Activated CD8-positive, alpha-beta memory T cell treated with anti-CD3 and anti-CD28 coated beads, Interleukin-2, amount 50 U/mL, for 1 hour (primary cell): ENCODE results near the gene FTCD.
"Not testable (repeated sequence)": the region's sequence is repeated elsewhere in the genome, so short reads cannot be mapped to it uniquely, and the experiment has no call there.

ENCODE experiments used
- DNase-seq: peaks from one replicate; pipeline ENCODE4 v3.0.0-alpha.2; 2020; ENCODE audit errors: extremely low read depth

The FTCD gene, protein sequence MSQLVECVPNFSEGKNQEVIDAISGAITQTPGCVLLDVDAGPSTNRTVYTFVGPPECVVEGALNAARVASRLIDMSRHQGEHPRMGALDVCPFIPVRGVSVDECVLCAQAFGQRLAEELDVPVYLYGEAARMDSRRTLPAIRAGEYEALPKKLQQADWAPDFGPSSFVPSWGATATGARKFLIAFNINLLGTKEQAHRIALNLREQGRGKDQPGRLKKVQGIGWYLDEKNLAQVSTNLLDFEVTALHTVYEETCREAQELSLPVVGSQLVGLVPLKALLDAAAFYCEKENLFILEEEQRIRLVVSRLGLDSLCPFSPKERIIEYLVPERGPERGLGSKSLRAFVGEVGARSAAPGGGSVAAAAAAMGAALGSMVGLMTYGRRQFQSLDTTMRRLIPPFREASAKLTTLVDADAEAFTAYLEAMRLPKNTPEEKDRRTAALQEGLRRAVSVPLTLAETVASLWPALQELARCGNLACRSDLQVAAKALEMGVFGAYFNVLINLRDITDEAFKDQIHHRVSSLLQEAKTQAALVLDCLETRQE

DNA sequence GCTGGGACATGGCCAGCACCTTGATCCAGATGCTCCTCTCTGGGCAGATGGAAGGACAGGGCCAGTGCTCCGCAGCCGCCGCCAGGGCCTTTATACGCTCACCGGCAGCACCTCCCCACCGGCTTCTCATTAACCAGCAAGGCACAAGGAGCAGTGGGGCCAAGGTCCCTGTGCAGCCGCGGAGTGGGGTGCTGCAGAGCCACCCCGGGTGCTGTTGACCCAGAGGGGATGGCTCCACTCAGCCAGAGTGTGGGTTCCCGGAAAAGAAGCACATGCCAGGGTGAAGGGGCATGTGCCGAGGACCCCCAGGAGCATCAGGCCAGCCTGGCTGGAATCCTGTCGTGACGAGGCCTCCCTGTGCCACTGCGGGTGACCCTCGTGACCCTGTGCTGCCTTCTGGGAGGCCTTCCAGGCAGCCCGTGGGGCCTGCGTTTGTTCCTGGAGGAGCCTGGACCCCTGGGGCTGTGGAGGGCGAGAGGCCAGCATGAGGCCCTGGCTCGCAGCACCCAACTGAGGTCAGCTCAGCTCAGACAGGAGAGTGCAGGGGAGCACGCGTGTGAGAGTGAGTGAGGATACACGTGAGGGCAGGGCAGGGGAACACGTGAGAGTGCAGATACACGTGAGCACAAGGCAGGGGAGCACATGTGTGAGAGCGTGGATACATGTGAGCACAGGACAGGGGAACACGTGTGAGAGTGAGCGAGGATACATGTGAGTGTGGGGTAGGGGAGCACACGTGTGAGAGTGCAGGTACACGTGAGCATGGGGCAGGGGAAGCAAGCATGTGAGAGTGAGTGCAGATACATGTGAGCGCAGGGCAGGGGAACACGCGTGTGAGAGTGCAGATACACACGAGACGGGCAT lies at the start of gene FTCD:
FTCD (minus strand) TSS at position 66 of the 864 bp plus-strand sequence; CDS start at position 10, 56 bp downstream.
- no peak for DNase-seq

DNA sequence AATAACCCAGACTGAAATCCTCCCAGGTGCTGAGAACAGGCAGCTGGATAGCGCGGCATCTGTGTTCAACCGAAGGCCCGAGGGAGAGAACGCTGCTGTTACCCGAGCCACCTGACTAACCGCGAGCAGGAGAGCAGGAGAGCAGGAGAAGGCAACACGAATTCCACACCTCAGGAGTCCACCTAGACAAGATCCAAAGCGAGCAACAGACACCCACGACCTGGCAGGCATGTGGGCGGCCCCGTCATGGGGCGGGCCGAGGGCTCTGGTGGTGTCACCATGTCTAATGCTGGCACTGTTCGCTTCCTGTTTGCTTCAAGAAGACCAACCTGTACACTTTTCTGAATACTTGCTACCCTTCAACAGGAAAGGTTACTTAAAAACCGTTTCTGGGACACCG lies 49.8 kb upstream of the FTCD start:
- no peak for DNase-seq

DNA sequence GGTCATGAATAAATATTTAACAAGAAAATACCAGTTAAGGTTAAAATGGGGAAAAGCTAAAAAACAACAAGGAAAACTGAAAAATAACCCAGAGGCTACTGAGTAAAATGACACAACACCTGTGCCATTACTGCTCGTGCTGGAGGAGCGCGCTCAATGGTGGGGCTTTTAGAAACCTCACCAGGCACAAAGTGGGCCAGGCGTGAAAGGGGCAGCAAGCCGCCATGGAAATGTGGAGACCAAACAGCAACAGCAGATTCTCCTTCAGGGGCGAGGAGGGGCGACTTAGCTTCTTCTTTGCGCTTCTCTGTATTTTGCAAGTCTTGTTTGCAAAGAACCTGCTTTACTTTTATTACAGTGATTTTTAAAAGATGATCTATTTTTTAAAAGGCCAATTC lies 47.8 kb upstream of the FTCD start:
- DNase-seq = no peak

DNA sequence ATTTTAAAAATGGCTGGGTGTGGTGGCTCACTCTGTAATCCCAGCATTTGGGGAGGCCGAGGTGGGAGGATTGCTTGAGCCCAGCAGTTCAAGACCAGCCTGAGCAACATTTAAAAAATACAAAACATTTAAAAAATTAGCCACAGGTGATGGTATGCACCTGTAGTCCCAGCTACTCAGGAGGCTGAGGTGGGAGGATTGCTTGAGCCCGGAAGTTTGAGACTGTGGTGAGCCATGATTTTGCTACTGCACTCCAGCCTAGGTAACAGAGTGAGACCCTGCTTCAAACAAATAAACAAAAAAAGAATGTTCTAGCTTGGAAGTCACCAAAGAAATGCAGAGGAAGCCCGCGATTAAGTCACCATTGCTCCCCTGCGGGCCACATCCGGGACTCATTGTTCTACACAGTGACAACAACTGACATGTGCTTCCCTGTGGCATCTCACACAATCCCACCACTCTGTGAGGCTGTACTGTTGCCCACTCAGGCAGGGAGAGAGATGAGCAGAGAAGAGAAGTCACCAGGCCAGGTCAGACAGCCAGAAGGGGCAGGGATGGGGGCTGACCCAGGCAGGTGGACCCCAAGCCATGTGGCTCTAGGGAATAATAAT lies 47.3 kb upstream of the FTCD start:
- DNase-seq = no peak

DNA sequence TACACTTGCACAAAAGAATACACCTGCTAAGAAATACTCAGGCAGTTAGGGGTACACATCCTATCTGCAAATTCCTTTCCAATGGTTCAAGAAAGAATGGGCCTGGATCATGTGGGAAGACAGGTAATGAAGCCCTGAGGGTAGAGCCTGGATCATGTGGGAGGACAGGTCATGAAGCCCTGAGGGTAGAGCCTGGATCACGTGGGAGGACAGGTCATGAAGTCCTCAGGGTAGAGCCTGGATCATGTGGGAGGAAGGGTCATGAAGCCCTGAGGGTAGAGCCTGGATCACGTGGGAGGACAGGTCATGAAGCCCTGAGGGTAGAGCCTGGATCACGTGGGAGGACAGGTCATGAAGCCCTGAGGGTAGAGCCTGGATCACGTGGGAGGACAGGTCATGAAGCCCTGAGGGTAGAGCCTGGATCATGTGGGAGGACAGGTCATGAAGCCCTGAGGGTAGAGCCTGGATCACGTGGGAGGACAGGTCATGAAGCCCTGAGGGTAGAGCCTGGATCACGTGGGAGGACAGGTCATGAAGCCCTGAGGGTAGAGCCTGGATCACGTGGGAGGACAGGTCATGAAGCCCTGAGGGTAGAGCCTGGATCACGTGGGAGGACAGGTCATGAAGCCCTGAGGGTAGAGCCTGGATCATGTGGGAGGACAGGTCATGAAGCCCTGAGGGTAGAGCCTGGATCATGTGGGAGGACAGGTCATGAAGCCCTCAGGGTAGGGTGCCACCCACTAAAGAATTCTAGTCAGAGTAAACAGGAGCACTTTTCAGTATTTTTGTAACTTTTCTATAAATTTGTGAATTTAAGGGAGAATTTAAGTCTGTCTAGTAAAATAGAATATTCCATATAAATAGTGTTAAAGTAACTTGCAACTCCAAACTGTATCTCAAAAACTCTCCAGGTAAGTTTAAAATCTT lies 45.8 kb upstream of the FTCD start:
- not testable (repeated sequence) for DNase-seq

DNA sequence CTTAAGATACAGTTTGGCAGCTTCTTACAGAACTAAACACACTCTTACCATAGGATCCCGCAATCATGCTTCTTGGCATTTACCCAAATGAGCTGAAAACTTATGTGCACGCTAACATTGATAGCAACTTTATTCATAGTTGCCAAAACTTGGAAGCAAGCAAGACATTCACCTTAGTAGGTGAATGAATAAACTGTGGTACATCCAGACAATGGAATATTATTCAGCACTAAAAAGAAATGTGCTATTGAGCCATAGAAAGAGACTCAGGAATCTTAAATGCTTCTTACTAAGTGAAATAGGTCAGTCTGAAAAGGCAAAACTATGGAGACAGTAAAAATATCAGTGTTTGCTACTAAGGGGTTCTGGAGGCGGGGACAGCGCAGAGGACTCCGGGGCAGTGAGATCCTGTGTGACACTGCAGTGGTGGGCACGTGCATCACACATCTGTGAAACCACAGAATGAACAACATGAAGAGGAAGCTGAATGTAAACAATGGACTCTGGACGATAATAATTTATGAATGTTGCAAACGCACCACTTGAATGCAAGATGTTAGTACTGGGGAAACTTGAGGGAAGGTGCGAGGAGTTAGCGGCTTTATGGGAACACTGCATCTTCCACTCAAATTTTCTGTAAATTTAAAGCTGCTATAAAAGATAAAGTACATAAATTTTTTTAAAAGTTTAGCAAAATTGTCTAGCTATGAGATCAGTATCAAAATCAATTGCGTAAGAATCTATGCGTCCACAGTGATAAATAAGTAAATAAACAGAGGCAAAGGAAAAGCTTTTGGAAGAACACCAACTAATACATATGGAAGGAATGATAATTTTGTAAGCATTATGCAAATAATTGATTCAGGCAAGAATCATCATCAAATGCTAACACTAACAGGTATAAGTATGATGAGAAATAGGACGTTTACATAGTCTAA lies 44.3 kb upstream of the FTCD start:
- DNase-seq = no peak

DNA sequence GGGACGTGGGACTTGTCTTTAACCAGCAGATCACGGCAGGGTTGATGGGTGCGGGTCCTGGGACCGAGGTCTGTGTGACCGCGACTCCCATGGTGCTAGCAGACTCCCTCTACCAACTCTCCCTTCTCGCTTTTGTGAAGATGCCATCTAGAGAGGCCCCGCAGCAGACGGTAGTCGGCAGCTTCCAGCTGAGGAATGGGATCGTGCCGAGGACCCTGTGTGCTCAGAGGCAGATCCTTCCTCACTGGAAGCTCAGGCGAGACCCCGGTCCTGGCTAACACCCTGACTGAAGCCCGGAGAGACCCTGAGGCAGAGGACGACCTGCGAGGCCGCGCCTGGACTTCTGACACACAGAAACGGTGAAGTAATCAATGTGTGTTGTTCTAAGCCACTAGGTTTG lies 41.4 kb upstream of the FTCD start:
- DNase-seq = no peak

DNA sequence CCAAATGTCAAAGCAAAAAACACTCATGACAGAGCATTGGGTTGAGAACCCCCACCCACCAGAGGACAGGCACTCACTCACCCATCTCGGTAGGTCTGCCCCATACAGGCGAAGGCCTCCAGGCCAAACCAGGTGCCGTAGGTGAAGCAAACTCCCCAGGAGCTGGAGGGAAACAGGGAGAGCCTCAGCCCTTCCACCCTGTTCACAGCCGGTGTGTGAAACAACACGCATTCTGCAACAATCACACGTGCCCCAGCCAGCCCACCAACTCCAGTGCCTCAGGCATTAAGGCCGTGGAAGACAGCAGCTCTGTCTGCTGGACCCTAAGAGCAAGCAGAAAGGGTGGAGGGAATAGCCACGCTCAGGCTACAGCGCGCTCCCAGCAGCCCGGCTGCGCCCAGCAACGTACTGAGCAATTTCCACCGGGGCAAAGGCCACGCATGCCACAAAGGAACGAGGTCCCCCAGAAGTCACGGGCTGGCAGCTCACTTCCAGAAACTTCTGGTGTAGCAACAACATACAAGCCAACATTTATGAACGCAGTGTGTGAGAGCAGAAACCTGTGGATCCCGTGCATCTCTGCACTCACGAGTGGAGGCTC lies 40.3 kb upstream of the FTCD start:
- DNase-seq = no peak

DNA sequence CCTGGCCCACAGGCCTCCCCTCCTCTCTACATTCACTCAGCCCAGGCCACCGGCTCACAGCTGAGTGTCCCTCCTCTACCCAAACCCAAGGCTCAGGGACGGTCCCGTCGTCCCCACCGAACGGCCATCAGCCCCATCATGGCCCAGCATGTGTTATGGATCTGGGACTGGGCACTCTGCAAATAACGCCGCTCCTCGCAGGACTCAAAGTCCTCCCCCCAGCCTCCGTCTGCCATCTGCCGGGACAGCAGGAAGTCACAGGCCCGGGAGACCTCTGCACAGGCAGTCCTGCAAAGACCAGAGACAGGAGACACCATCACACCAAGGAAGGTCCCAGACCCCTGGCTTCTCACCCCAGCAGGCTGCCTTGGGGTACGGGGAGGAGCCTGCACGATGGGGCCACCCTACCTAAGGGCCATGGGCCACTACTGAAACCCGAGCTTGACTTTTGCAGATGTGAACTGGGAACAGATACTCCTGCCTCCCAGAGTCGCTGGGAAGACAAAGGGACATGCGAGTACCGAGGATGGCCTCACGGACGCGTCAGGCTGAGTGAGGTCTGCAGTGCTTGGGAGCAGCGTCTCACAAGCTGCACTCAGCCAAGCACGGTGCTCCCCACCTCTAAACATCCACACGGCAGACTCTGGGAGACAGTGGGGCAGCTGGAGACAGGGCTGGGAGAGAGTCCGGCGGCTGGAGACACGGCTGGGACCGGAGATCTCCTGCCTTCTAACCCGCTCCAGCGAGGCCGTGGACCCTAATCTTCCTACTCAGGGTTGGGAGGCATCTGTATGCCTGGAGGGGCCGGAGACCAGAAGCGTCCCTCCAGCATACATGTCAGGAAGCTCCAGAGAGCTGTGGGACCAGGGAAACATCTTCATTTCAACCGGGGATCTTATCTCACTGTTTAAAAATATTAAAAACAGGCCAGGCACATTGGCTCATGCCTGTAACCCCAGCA lies 39.3 kb upstream of the FTCD start:
- no peak for DNase-seq

DNA sequence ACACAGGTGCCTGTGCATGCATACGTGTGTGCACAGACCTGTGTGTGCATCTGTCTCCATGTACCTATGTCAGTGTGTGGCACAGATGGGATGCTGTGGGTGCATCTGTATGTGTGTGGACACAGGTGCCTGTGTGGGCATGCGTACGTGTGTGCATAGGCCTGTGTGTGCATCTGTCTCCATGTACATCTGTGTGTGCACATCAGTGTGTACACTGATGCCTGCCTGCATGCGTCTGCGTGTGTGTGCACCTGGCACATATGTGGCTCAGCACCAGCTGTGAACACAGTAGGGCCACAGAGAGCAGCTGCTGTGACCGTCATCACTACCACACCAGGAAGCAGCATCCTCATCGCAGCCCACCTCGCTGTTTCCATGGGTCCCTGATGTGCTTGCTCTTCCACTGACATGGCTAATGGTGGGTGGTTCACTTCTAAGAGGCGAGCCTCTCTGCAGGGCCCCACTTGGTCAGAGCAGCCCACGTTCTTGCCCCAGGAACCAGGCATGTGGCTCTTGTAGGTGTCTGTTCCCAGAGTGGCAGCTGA lies 38.5 kb upstream of the FTCD start:
- DNase-seq = no peak

DNA sequence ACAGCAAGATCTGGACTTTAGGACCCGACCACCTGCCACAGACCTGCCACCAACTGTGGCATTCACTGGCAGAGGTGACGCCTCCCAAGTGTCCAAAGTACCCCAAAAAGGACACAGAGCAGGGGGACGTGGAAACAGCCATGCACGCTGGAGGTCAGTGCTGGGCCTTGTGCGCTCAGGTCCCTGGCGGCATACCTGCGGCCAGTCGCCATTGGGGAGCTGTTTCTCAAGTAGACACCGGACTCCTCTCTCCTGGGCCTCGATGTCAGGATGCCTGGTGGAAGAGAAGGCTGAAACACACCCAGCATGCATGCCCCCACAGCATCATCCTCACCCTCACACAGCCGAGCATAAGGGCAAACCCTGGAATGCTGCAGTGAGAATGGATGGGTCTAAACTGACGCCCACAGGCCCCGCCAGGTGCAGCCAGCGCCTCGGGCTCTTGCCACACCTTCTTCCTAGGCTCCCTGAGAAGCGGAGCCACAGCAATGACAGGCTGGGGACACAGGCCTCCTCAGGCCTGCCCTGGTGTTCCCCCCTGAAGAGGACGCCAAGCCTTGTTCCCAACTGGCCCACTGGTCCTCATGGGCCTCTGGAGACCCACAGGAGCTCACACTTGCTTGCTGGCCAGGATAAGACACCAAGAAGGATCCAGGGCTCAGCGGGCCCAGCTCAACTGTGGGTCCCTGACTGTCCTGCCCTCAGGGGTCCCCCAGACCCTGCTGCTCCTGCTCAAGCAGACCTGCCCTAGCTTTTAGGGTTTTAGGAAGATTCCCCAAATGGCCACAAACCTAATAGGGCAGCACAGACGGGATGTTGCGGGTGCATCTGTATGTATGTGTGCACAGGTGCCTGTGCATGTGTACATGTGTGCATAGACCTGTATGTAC lies 36.6 kb upstream of the FTCD start:
- DNase-seq = no peak

DNA sequence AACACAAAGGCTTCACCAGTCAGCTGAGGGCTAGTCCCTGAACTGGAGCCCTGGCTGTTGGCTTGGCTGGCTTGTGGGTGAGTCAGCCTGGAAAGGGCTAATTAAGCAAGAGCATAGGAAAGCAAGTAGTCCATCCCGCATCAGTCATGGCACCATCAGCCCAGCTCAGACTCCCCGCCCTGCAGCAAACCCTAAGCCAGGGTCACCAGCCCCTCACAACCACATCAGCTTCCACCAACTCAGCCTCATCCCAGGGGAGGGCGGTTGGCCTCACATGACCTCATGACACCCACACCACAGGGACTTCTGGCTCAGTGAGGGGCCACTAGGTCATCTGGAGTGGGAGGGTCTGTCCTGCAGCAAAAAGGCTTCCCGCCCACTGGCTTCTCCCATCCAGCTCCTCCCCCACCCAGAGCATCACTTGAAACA lies 35.9 kb upstream of the FTCD start:
- no peak for DNase-seq

DNA sequence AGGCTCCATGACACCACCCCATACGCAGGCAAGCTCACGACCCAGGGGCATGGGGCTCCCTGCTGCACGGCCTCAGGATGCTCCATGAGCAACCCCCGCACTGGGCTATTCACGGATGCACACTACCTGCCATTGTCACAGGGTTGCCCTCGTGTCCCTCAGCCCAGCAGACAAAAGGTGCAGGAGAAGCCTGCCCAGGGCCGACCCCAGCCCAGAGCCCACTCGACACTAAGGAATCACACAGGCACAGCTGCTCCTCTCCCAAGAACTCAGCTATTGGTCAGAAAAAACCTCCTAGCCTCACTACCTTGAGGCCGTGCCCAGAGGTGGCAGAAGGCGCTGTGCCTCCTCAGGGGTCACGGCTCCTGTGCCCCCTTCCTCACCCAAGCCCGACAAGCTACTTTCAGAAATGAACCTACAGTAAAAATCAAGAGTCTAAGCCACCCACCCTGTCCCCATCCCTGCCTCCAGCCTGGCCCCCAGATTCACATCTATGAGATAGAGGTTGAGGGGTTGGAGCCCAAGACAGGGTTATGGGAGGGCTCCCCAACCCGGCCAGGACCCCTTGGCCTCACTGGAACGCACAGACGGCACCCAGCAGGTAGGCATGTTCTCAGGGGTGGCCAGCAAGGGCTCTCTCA lies 35.2 kb upstream of the FTCD start:
- DNase-seq = no peak

DNA sequence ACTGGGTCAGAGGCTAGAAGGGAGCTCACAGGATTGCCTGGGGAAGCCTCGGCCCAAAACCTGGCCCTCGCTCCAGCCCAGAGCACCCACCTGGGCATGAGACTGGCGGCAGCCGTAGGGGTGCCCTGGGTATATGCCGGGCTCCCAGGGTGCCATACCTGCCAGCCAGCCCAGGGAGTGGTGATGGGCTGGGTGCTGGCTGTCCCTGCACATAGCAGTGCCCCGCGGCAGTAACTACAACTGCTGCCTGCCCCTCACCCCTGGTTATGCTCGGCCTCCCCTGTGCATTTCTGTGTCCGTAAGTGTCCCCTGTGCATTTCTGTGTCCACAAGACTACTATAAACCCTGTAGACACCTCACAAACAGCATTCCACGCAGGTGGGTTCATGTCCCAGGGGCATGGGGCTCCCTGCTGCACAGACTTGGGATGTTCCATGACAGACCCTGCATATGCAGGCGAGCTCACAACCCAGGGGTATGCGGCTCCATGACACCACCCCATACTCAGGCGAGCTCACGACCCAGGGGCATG lies 34.6 kb upstream of the FTCD start:
- no peak for DNase-seq

DNA sequence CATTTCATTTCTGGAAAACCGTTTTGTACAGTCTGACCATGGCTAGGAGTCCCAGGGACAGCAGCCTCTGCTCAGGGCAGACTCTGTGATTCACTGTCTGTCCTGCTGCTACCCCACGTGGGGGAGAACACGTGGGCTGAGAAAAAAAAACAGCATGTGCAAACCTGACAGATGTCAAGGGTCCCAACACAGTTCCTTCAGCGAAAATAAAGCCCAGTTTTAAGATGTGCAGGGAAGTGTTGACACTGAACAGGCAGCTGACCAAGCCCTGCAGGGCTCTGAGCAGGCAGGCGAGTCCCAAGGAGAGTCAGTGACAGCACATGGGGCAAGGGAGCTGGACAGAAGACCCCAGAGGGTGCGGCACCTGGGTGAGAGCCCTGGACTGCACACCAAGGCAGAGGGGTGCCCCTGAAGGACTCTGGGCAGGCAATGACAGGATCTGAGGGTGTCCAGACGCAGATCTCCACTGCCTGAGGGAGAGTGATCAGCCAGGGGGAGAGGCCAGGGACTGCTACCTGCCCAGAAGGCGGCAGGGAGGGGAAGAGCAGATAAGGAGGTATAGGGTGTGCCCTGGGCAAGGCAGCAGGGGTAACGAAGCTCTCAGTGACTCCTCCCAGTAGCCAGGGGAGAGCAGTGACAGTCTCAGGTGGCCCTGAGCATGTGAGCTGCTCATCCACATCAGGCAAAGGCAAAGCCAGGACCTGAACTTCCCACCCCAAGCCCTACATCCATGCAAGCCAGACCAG lies 34.0 kb upstream of the FTCD start:
- no peak for DNase-seq
